Measurements from ENCODE around the gene CCDC126.

- TF ChIP-seq KLF16 (tag by site-specific recombination; IDR thresholded peaks at IDR 0.05) (no peak), CTCF (tag by site-specific recombination; IDR thresholded peaks at IDR 0.05) (no peak), ZNF843 (tag by site-specific recombination; IDR thresholded peaks at IDR 0.05) (no peak)
These were observed 65.2 kb downstream of the CCDC126 start for GRCh38 chr7:23662124-23662983.
